ENCODE data around the gene HLA-G.

GRCh38 chr6:29811377-29811776 lies 16.2 kb upstream of the HLA-G start:
- TF ChIP-seq CTCF (IDR thresholded peaks at IDR 0.05), result no peak
- no peak for TF ChIP-seq POLR2A (IDR thresholded peaks at IDR 0.05)
